Keratinocyte (primary cell): ENCODE data around the gene BPGM. TPM values are rescaled to one million over a fixed set of nuclear protein-coding genes. Genes with fewer than 3 reads are reported as not detected.

Experiments used
- DNase-seq: peaks from one replicate; pipeline ENCODE4 v3.0.0-alpha.2; 2011; ENCODE audit warnings: low read depth, missing footprints, low spot score
- FAIRE-seq: peaks from 2 replicates; lab custom pipeline; 2011; peaks lifted over from hg19 to GRCh38; lab: Jason Lieb, UNC
- H2AFZ ChIP-seq: 2 replicates; pipeline ENCODE4 v1.6.0; 2012; ENCODE audit warnings: low read length, control low read depth, inconsistent platforms; ENCODE audit not compliant: control insufficient read depth
- H3K27ac ChIP-seq: 2 replicates; pipeline ENCODE4 v1.5.1; 2011; ENCODE audit warnings: low read length; ENCODE audit not compliant: control insufficient read depth, insufficient read depth
- H3K27me3 ChIP-seq: 3 replicates; pipeline ENCODE4 v1.6.0; 2011; ENCODE audit warnings: low read length; ENCODE audit not compliant: control insufficient read depth, insufficient read depth; ENCODE audit errors: extremely low read depth
- H3K36me3 ChIP-seq, 2 experiments: 2 replicates in 1 of 2; 3 replicates in 1 of 2; pipeline ENCODE4 v1.5.1; 2011; ENCODE audit warnings: low read length in 2 of 2, mild to moderate bottlenecking in 1 of 2; ENCODE audit not compliant: control insufficient read depth in 2 of 2, insufficient read depth in 2 of 2; ENCODE audit errors: extremely low read depth in 1 of 2
- H3K4me1 ChIP-seq: 3 replicates; pipeline ENCODE4 v1.5.1; 2011; ENCODE audit warnings: low read length; ENCODE audit not compliant: control insufficient read depth, insufficient read depth; ENCODE audit errors: extremely low read depth
- H3K4me2 ChIP-seq: 3 replicates; pipeline ENCODE4 v1.6.0; 2011; ENCODE audit warnings: low read depth, low read length; ENCODE audit not compliant: control insufficient read depth, insufficient read depth; ENCODE audit errors: extremely low read depth
- H3K4me3 ChIP-seq, 3 experiments: fragments of 200-600 bp in 1 of 3; sonication (generic) in 1 of 3; 2 replicates in 2 of 3; 3 replicates in 1 of 3; pipeline ENCODE4 v1.5.1; 2011 to 2016; ENCODE audit warnings: low read length in 3 of 3, mild to moderate bottlenecking in 3 of 3, control low read depth in 2 of 3, inconsistent platforms in 1 of 3, low read depth in 1 of 3, mixed read lengths in 1 of 3, mixed run types in 1 of 3, moderate library complexity in 1 of 3; ENCODE audit not compliant: control insufficient read depth in 2 of 3, insufficient read depth in 2 of 3; ENCODE audit errors: extremely low read depth in 1 of 3
- H3K79me2 ChIP-seq: 2 replicates; pipeline ENCODE4 v1.6.0; 2012; ENCODE audit warnings: low read length; ENCODE audit not compliant: control insufficient read depth, insufficient read depth
- H3K9ac ChIP-seq: 3 replicates; pipeline ENCODE4 v1.6.0; 2011; ENCODE audit warnings: low read length; ENCODE audit not compliant: control insufficient read depth, insufficient read depth; ENCODE audit errors: extremely low read depth
- H3K9me1 ChIP-seq: 3 replicates; pipeline ENCODE4 v1.6.0; 2011; ENCODE audit warnings: low read length; ENCODE audit not compliant: control insufficient read depth, insufficient read depth; ENCODE audit errors: extremely low read depth
- H3K9me3 ChIP-seq: 2 replicates; pipeline ENCODE4 v1.5.1; 2012; ENCODE audit warnings: low read depth, low read length; ENCODE audit not compliant: control insufficient read depth
- H4K20me1 ChIP-seq: 3 replicates; pipeline ENCODE4 v1.6.0; 2011; ENCODE audit warnings: low read length; ENCODE audit not compliant: control insufficient read depth, insufficient read depth; ENCODE audit errors: extremely low read depth
- CTCF ChIP-seq, 3 experiments: IDR thresholded peaks in 1 of 3; conservative IDR thresholded peaks in 1 of 3; optimal IDR thresholded peaks in 1 of 3; 2 replicates in 2 of 3; 3 replicates in 1 of 3; pipeline versions ENCODE3 to v1.5.1; 2011; ENCODE audit warnings: low read length in 3 of 3, mild to moderate bottlenecking in 3 of 3, moderate library complexity in 2 of 3, control low read depth in 1 of 3, inconsistent platforms in 1 of 3; ENCODE audit not compliant: insufficient read depth in 2 of 3; ENCODE audit errors: extremely low read depth in 1 of 3
- EZH2 ChIP-seq: IDR thresholded peaks from one replicate; pipeline ENCODE4 v1.6.1; 2012; ENCODE audit warnings: inconsistent platforms, mild to moderate bottlenecking, low read length, moderate library complexity
- dilution Hi-C: fragments of 300-500 bp; cut with MboI; formaldehyde crosslinking; loops from one replicate; pipeline ENCODE4 v1.7.0; 2020; ENCODE audit warnings: low sequenced_read_pairs; ENCODE audit not compliant: extremely low pct_ligation_motif_present
- polyA plus RNA-seq, 5 experiments: library from polyadenylated mRNA; depleted of rRNA in 3 of 5; stranded (reverse) in 3 of 5; stranded (forward) in 1 of 5; unstranded in 1 of 5; fragments of >200 nt; gene quantifications; 1 replicate in 1 of 5; 2 replicates in 3 of 5; 3 replicates in 1 of 5; pipeline versions ENCODE4 v1.2.1 to v1.2.3, GENCODE V29; 2011 to 2012; ENCODE audit warnings: missing spikeins in 2 of 5, low read depth in 1 of 5, low replicate concordance in 1 of 5

The BPGM gene
- polyA plus RNA-seq, 1 donor (not counting 4 experiments of a cell fraction or from before 2014, with no cell fraction given): 31.2 TPM

DNA sequence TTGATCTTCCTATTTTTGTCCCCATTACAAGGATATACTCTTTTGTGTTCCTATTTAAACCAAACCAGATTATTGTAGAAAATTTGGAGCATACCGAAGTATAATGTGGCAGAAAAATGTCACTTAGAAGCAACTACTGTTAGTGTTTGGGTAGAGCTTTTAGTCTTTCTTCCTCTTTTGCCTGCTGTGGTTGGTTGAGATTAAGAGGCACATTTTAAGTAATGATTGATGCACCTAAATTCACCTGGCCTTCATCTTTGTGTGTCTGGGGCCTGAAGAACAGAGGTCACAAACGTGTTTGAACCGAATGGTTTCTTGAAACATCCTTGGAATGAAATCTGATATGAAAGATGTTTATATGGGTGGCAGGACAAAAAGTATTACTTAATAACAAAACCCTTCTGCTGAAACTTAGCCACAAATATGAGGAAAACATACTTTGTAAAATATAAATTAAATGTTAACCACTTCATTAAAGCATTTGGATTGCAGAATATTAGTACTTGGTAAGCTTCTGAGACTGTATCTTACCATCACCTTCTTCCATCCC is 2.6 kb downstream of the BPGM start:
- Histone ChIP-seq H3K27me3 (no peaks in the 10 kb centered on the region), H3K9me3 (no peaks in the 10 kb centered on the region), H3K79me2 (peaks cover 41% of the 10 kb centered on the region), H2AFZ (no peak overlapping the region), H4K20me1 (no peaks in the 10 kb centered on the region), H3K9ac (no peak overlapping the region), H3K9me1 (no peaks in the 10 kb centered on the region), H3K27ac (no peak overlapping the region), H3K4me2 (peak overlapping the region; percentile 33), H3K4me3 (no peak overlapping the region), H3K36me3 (no peaks in the 10 kb centered on the region), H3K4me1 (peaks cover 28% of the 10 kb centered on the region)
- DNase-seq: no peak
- no peak for FAIRE-seq
- dilution Hi-C loops: no loop called here
- TF ChIP-seq EZH2 (no peak), CTCF (optimal IDR thresholded peaks at IDR 0.05 in 1 of 3, IDR thresholded peaks at IDR 0.05 in 1 of 3, conservative IDR thresholded peaks at IDR 0.05 in 1 of 3; ENCODE audit: extremely low read depth in 1 of 3, insufficient read depth in 2 of 3, low read length in 3 of 3) (no peak)

- Histone ChIP-seq H3K4me3 (no peak overlapping the region), H3K9ac (no peak overlapping the region), H3K4me2 (no peak overlapping the region), H3K4me1 (peaks cover 17% of the 10 kb centered on the region), H3K27me3 (no peaks in the 10 kb centered on the region), H3K79me2 (peaks cover 38% of the 10 kb centered on the region), H3K36me3 (no peaks in the 10 kb centered on the region), H2AFZ (no peak overlapping the region), H3K27ac (no peak overlapping the region), H3K9me1 (no peaks in the 10 kb centered on the region), H4K20me1 (no peaks in the 10 kb centered on the region), H3K9me3 (no peaks in the 10 kb centered on the region)
- dilution Hi-C loops: no loop called here
- TF ChIP-seq EZH2: no peak
- TF ChIP-seq CTCF (optimal IDR thresholded peaks at IDR 0.05 in 1 of 3, IDR thresholded peaks at IDR 0.05 in 1 of 3, conservative IDR thresholded peaks at IDR 0.05 in 1 of 3; ENCODE audit: extremely low read depth in 1 of 3, insufficient read depth in 2 of 3, low read length in 3 of 3): no peak
- no peak for FAIRE-seq
- DNase-seq: no peak
Measured at GRCh38 chr7:134651991-134652390, 5.3 kb downstream of the BPGM start.
